Endodermal cell (in vitro differentiated cells): ENCODE measurements around the gene RAB37. TPM values are rescaled to one million over a fixed set of nuclear protein-coding genes. Genes with fewer than 3 reads are reported as not detected.

Experiments used
- DNase-seq: peaks from one replicate; pipeline ENCODE4 v3.0.0-alpha.2; 2017
- H3K27ac ChIP-seq: 2 replicates; pipeline ENCODE4 v1.5.1; 2013; ENCODE audit warnings: mild to moderate bottlenecking, low read depth, low read length, moderate library complexity
- H3K27me3 ChIP-seq: 2 replicates; pipeline ENCODE4 v1.6.1; 2013; ENCODE audit warnings: mild to moderate bottlenecking, low read length, moderate library complexity; ENCODE audit not compliant: insufficient read depth, control insufficient read depth, poor library complexity, severe bottlenecking
- H3K36me3 ChIP-seq: 2 replicates; pipeline ENCODE4 v1.7.0; 2013; ENCODE audit warnings: mild to moderate bottlenecking, low read length, moderate library complexity; ENCODE audit not compliant: control insufficient read depth, insufficient read depth
- H3K4me1 ChIP-seq: one replicate; pipeline ENCODE4 v1.7.0; 2013; ENCODE audit warnings: low read length; ENCODE audit not compliant: control insufficient read depth, insufficient read depth
- H3K4me3 ChIP-seq: 2 replicates; pipeline ENCODE4 v1.5.1; 2013; ENCODE audit warnings: mild to moderate bottlenecking, low read length, moderate library complexity
- H3K9ac ChIP-seq: 2 replicates; pipeline ENCODE4 v1.6.1; 2013; ENCODE audit warnings: mild to moderate bottlenecking, low read length, moderate library complexity; ENCODE audit not compliant: poor library complexity, severe bottlenecking; ENCODE audit errors: extremely low read depth
- H3K9me3 ChIP-seq: 2 replicates; pipeline ENCODE4 v1.6.1; 2013; ENCODE audit warnings: mild to moderate bottlenecking, low read length, moderate library complexity; ENCODE audit not compliant: control insufficient read depth
- H3K27ac Mint-ChIP-seq: 2 replicates; pipeline ENCODE4 v1.8.0; 2020; ENCODE audit warnings: mixed read lengths
- H3K27me3 Mint-ChIP-seq: 2 replicates; pipeline ENCODE4 v1.8.0; 2021; ENCODE audit warnings: mild to moderate bottlenecking, mixed read lengths; ENCODE audit not compliant: insufficient read depth
- H3K36me3 Mint-ChIP-seq: 2 replicates; pipeline ENCODE4 v1.8.0; 2020; ENCODE audit warnings: low read depth, mixed read lengths
- H3K4me1 Mint-ChIP-seq: 2 replicates; pipeline ENCODE4 v1.8.0; 2020; ENCODE audit warnings: mixed read lengths
- H3K4me3 Mint-ChIP-seq: 2 replicates; pipeline ENCODE4 v1.8.0; 2020; ENCODE audit warnings: mild to moderate bottlenecking, moderate library complexity, mixed read lengths
- H3K9me3 Mint-ChIP-seq: 2 replicates; pipeline ENCODE4 v1.8.0; 2020; ENCODE audit warnings: mild to moderate bottlenecking, mixed read lengths
- WGBS, 2 experiments: methylation state at CpG; one replicate each; pipeline versions ENCODE4 v1.1.5 to v1.1.7; 2013; ENCODE audit warnings: missing lambda C conversion rate in 2 of 2, mixed read lengths in 1 of 2; ENCODE audit not compliant: insufficient coverage in 1 of 2, insufficient read length in 1 of 2; 5-methylcytosine and 5-hydroxymethylcytosine counted together
- total RNA-seq, 2 donors: library from RNA; stranded (reverse); fragmentation: NEBNext Ultra II Directional in 1 of 2; extraction: Animal tissue kit (Norgen Biotek cat#: 25700) in 1 of 2; gene quantifications; 2 replicates in 1 of 2; 3 replicates in 1 of 2; pipeline ENCODE4 v1.2.1, GENCODE V29; 2021
- TF ChIP-seq, protein P1 (sequence below): fragments of 200-600 bp; sonication (generic); conservative IDR thresholded peaks from 2 replicates; pipeline ENCODE4 v1.5.0; 2021; ENCODE audit warnings: antibody characterized with exemption, mild to moderate bottlenecking

Gene RAB37
- total RNA-seq, 2 donors from 2014 or later, result 6.8 to 8.4 TPM

GRCh38 chr17:74737299-74738050, 419 bp downstream of the RAB37 start:
- Histone ChIP-seq H3K36me3 (no peaks in the 10 kb centered on the region), H3K9ac (no peak overlapping the region), H3K27ac (no peak overlapping the region), H3K4me3 (peak overlapping the region; percentile 75), H3K27me3 (peaks cover 15% of the 10 kb centered on the region), H3K4me1 (peaks cover 11% of the 10 kb centered on the region), H3K9me3 (no peaks in the 10 kb centered on the region)
- Mint-ChIP-seq H3K4me3 (peak overlapping the region; percentile 63), H3K36me3 (no peaks in the 10 kb centered on the region), H3K9me3 (no peaks in the 10 kb centered on the region), H3K27ac (no peak overlapping the region), H3K4me1 (peaks cover 20% of the 10 kb centered on the region), H3K27me3 (peaks cover 5% of the 10 kb centered on the region)
- peak; percentile 95 for DNase-seq
- TF ChIP-seq, protein P1, sequence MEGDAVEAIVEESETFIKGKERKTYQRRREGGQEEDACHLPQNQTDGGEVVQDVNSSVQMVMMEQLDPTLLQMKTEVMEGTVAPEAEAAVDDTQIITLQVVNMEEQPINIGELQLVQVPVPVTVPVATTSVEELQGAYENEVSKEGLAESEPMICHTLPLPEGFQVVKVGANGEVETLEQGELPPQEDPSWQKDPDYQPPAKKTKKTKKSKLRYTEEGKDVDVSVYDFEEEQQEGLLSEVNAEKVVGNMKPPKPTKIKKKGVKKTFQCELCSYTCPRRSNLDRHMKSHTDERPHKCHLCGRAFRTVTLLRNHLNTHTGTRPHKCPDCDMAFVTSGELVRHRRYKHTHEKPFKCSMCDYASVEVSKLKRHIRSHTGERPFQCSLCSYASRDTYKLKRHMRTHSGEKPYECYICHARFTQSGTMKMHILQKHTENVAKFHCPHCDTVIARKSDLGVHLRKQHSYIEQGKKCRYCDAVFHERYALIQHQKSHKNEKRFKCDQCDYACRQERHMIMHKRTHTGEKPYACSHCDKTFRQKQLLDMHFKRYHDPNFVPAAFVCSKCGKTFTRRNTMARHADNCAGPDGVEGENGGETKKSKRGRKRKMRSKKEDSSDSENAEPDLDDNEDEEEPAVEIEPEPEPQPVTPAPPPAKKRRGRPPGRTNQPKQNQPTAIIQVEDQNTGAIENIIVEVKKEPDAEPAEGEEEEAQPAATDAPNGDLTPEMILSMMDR, result peak; percentile 76
- WGBS, 2 experiments, result 4% methylated on average over 14 to 38 of the region's 38 CpGs

DNA sequence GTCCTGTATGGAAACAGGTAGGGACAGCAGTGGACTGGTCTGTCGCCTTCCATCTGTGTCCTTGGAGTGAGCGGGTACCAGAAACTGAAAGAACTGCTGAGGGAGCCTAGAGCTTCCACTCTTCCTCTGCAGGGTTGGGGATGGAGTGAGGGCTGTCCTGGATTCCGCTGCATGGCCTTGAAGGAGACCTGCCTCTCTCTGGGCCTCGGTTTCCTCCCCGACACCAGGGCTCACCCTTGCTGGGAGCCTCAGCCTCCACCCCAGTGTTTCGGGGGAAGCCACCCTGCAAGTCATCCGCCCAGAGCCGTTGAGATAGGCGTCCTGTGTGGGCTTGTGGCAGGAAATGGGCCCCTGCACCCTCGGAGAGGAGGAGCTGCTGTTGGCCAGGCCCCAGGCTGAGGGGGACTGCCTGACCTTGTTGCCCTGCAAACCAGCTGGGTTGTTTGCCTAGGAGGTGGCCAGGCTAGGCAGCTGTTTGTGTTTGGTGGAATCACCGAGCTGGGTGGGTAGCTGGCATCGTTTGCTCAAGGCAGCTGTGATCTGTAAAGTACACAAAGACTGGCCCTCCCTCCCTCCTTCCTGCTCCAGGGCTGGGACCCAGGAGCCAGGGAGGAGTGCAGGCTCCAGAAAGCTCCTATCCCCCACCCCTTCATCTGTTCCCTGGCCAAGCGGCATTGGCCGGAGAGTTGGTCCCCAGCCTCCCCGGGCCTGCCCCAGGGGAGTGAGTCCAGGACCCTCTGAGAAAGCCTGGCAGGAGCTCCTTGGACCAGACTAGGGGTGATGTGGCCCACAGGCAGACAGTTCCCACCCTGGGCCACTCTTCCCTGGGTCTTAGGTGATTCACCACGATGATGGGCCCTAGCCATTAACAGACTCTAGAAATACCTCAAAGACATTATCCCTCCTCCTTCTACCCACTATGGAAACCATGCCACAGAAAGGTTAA, 1.3 kb downstream of the RAB37 start:
- peaks cover 20% of the 10 kb centered on the region for H3K4me1 Mint-ChIP-seq
- no peak overlapping the region for H3K27ac Mint-ChIP-seq
- Histone ChIP-seq H3K36me3 (no peaks in the 10 kb centered on the region), H3K9ac (no peak overlapping the region), H3K4me3 (peak overlapping the region; percentile 75), H3K27me3 (peaks cover 15% of the 10 kb centered on the region), H3K4me1 (peaks cover 11% of the 10 kb centered on the region), H3K9me3 (no peaks in the 10 kb centered on the region), H3K27ac (no peak overlapping the region)
- no peaks in the 10 kb centered on the region for H3K9me3 Mint-ChIP-seq
- no peaks in the 10 kb centered on the region for H3K36me3 Mint-ChIP-seq
- DNase-seq, result no peak
- TF ChIP-seq, protein P1, result no peak
- WGBS, 2 experiments, result 78 to 79% methylated on average over 6 to 16 of the region's 16 CpGs
- H3K4me3 Mint-ChIP-seq, result peak overlapping the region; percentile 63
- H3K27me3 Mint-ChIP-seq, result peaks cover 5% of the 10 kb centered on the region

GRCh38 chr17:74739227-74739831, 2.3 kb downstream of the RAB37 start:
- Mint-ChIP-seq H3K27me3 (peaks cover 5% of the 10 kb centered on the region), H3K9me3 (no peaks in the 10 kb centered on the region), H3K36me3 (no peaks in the 10 kb centered on the region), H3K27ac (no peak overlapping the region), H3K4me3 (no peak overlapping the region), H3K4me1 (peaks cover 20% of the 10 kb centered on the region)
- no peak overlapping the region for H3K4me3 ChIP-seq
- H3K4me1 ChIP-seq, result peaks cover 11% of the 10 kb centered on the region
- H3K9ac ChIP-seq, result no peak overlapping the region
- TF ChIP-seq, protein P1, result no peak
- H3K27ac ChIP-seq, result no peak overlapping the region
- peaks cover 15% of the 10 kb centered on the region for H3K27me3 ChIP-seq
- DNase-seq, result no peak
- no peaks in the 10 kb centered on the region for H3K36me3 ChIP-seq
- no peaks in the 10 kb centered on the region for H3K9me3 ChIP-seq
- WGBS, 2 experiments, result 90 to 91% methylated on average over 3 to 12 of the region's 12 CpGs
